ENCODE data around the gene NFKB2.

NFKB2 gene

DNA sequence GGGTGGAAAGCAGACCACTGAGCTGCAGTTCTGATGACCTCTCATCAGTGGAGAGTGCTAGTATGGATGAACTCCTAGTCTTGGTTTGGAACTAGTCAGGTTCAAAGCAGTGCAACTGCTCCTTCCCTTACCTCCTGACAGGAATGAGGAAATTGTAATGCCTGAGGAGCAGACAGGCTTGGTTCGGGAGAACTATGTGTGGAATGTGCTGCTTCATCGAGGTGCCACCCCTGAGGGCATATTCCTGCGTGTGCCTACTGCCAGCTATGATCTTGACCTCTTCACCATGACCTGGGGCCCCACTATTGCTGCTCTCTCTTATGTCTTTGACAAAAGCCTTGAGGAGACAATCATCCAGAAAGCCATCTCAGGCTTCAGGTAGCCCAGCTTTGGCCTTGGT lies 27.4 kb upstream of the NFKB2 start:
- no peak for DNase-seq (ENCODE audit: extremely low read depth, low read depth)
- no peak overlapping the region for H3K4me3 ChIP-seq (replicated peaks; ENCODE audit: low read depth, low read length)
- no peak for TF ChIP-seq CTCF (IDR thresholded peaks at IDR 0.05; ENCODE audit: low read depth, low read length, missing control alignments)

- TF ChIP-seq CTCF (IDR thresholded peaks at IDR 0.05; ENCODE audit: low read depth, low read length, missing control alignments): no peak
- no peak overlapping the region for H3K4me3 ChIP-seq (replicated peaks; ENCODE audit: low read depth, low read length)
- DNase-seq (ENCODE audit: extremely low read depth, low read depth): no peak
Measured at GRCh38 chr10:102371295-102371694, 24.2 kb upstream of the NFKB2 start.

DNA sequence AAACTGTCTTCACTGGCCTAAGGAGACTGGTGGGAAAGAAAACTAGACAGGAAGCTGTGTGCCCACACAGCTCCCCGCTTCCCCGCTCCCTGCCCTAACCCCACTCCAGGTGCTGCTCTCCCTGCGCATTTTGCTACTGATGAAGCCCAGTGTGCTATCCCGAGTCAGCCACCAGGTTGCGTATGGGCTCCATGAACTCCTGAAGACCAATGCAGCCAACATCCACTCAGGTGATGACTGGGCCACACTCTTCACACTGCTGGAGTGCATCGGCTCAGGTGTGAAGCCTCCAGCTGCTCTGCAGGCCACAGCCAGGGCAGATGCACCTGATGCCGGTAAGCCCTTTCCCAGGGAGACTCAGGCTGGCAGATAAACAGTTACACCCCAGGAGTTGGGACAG lies 20.3 kb upstream of the NFKB2 start:
- TF ChIP-seq CTCF (IDR thresholded peaks at IDR 0.05; ENCODE audit: low read depth, low read length, missing control alignments): peak; percentile 13
- H3K4me3 ChIP-seq (replicated peaks; ENCODE audit: low read depth, low read length): no peak overlapping the region
- DNase-seq (ENCODE audit: extremely low read depth, low read depth): no peak

DNA sequence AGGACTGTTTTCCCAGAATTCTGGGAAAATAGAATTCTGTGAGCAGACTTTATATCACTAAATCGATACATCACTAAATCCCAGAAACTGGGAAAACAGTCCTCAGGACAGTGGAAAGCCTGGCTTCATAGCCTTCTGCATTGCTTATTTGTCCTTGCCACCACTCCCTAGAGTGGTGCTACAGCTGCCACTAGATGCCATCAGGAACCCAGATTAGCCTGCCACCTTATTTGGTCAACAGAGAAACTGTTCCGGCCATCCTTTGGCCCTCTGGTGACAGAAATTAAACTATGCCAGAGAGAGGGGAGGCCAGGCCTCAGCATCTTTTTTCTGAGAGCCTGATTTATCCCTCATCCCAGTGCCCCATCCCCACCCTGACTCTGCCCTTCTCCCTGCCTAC lies 19.6 kb upstream of the NFKB2 start:
- no peak for TF ChIP-seq CTCF (IDR thresholded peaks at IDR 0.05; ENCODE audit: low read depth, low read length, missing control alignments)
- no peak overlapping the region for H3K4me3 ChIP-seq (replicated peaks; ENCODE audit: low read depth, low read length)
- DNase-seq (ENCODE audit: extremely low read depth, low read depth): no peak

GRCh38 chr10:102376901-102377300 lies 18.6 kb upstream of the NFKB2 start:
- DNase-seq (ENCODE audit: extremely low read depth, low read depth): no peak
- no peak for TF ChIP-seq CTCF (IDR thresholded peaks at IDR 0.05; ENCODE audit: low read depth, low read length, missing control alignments)
- H3K4me3 ChIP-seq (replicated peaks; ENCODE audit: low read depth, low read length): no peak overlapping the region

DNA sequence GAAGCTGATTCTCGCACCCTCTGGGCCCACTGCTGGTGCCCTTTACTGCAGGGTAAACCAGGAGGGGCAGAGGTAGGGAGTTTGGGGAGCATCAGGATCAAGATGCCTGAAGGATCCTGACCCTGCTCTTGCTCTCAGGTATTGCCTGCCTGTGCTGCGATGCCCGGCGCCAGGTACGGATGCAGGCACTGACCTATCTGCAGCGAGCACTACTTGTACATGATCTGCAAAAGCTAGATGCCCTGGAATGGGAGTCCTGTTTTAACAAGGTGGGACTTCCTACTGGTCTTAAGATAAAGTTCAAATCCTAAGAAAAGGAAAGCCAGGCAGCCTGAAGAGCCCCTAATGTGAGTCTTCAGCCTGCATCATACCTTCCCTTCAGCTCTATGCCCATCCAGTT lies 16.1 kb upstream of the NFKB2 start:
- TF ChIP-seq CTCF (IDR thresholded peaks at IDR 0.05; ENCODE audit: low read depth, low read length, missing control alignments): no peak
- H3K4me3 ChIP-seq (replicated peaks; ENCODE audit: low read depth, low read length): no peak overlapping the region
- no peak for DNase-seq (ENCODE audit: extremely low read depth, low read depth)

DNA sequence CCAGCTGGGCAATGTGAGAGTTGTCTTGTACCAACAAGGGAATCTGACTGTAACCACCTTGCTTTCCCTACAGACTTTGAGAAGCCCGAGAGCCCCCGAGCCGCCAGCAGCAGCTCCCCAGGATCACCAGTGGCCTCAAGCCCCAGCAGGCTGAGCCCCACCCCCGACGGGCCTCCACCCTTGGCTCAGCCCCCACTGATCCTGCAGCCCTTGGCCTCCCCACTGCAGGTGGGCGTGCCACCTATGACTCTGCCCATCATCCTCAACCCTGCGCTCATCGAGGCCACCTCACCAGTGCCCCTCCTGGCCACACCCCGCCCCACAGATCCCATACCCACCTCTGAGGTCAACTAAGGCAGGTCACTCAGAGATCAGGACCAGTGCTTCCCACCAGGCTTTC lies 13.5 kb upstream of the NFKB2 start:
- H3K4me3 ChIP-seq (replicated peaks; ENCODE audit: low read depth, low read length): no peak overlapping the region
- no peak for TF ChIP-seq CTCF (IDR thresholded peaks at IDR 0.05; ENCODE audit: low read depth, low read length, missing control alignments)
- no peak for DNase-seq (ENCODE audit: extremely low read depth, low read depth)

Measured in HFF-Myc (cell line).